NCI-H345 (cell line): ENCODE data around the gene RPS25.
"Not testable (repeated sequence)": the region's sequence is repeated elsewhere in the genome, so short reads cannot be mapped to it uniquely, and the experiment has no call there.

ENCODE experiments used
- DNase-seq: peaks from one replicate; lab custom pipeline; 2025; lab: John Stamatoyannopoulos, UW

RPS25 gene

GRCh38 chr11:119038884-119039283 is 20.7 kb upstream of the RPS25 start:
- no peak for DNase-seq

- DNase-seq: no peak
These were observed 16.7 kb upstream of the RPS25 start for GRCh38 chr11:119034813-119035212.

GRCh38 chr11:119033421-119033820 is 15.3 kb upstream of the RPS25 start:
- DNase-seq: not testable (repeated sequence)

GRCh38 chr11:119031912-119032280 is 13.8 kb upstream of the RPS25 start:
- no peak for DNase-seq

- DNase-seq: peak; percentile 99
These were observed 12.3 kb upstream of the RPS25 start, which contains the start of gene SLC37A4 for GRCh38 chr11:119030329-119031047. TSS of gene SLC37A4 (minus strand) at chr11:119030877.

- no peak for DNase-seq
These were observed 11.8 kb upstream of the RPS25 start for GRCh38 chr11:119030029-119030328.

GRCh38 chr11:119029340-119030028 is 11.3 kb upstream of the RPS25 start:
- no peak for DNase-seq

GRCh38 chr11:119029069-119029339 is 10.9 kb upstream of the RPS25 start:
- no peak for DNase-seq

GRCh38 chr11:119028346-119029068 is 10.4 kb upstream of the RPS25 start:
- DNase-seq: no peak

GRCh38 chr11:119027561-119028345 is 9.6 kb upstream of the RPS25 start:
- DNase-seq: no peak

GRCh38 chr11:119026970-119027369 is 8.8 kb upstream of the RPS25 start:
- DNase-seq: no peak

GRCh38 chr11:119025978-119026766 is 8.0 kb upstream of the RPS25 start:
- DNase-seq: no peak

GRCh38 chr11:119025541-119025940 is 7.4 kb upstream of the RPS25 start:
- no peak for DNase-seq

GRCh38 chr11:119025099-119025473 is 6.9 kb upstream of the RPS25 start:
- DNase-seq: no peak

GRCh38 chr11:119024430-119025098 is 6.4 kb upstream of the RPS25 start:
- no peak for DNase-seq

- no peak for DNase-seq
These were observed 5.6 kb upstream of the RPS25 start for GRCh38 chr11:119023741-119024140.

GRCh38 chr11:119021631-119022030 is 3.5 kb upstream of the RPS25 start:
- no peak for DNase-seq

GRCh38 chr11:119019996-119020395 is 1.9 kb upstream of the RPS25 start:
- DNase-seq: no peak

GRCh38 chr11:119017377-119017776 is 766 bp downstream of the RPS25 start:
- DNase-seq: not testable (repeated sequence)

GRCh38 chr11:119016216-119017009 is 1.7 kb downstream of the RPS25 start:
- DNase-seq: no peak
